Stimulated activated CD4-positive, alpha-beta T cell treated with anti-CD3 and anti-CD28 coated beads, Interleukin-1b, Interleukin-23, amount 100 ng/mL, for 1 hour (primary cell): ENCODE data around the gene MYBBP1A.

Source experiments
- DNase-seq, 2 donors: peaks; one replicate each; pipeline ENCODE4 v3.0.0-alpha.2; 2020; ENCODE audit warnings: low read depth in 2 of 2

Gene MYBBP1A

GRCh38 chr17:4518901-4519300 lies 36.3 kb downstream of the MYBBP1A start:
- no peak for DNase-seq

DNA sequence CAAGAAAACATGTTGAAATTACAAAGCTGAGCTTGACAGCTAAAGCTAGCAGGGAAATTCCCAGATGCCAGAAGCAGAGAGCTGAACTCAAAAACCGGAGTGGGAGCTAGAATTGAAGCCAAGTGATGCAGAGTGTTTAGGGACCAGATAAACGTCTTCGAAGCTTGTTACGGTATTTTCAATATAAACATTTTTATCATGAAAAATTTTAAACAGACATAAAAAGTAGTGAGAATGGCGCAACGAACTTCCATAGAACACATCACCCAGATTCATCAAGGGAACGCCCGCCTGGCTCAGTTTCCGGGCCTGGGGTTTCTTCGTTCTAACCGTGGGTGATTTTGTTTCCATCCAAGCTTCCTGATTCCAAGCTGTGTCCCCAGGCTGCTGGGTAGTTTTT lies 38.4 kb downstream of the MYBBP1A start:
- no peak for DNase-seq

- DNase-seq, result no peak
Measured at GRCh38 chr17:4515501-4515900, 39.7 kb downstream of the MYBBP1A start.

GRCh38 chr17:4514779-4515178 lies 40.4 kb downstream of the MYBBP1A start:
- no peak for DNase-seq

- DNase-seq, result no peak
Measured at GRCh38 chr17:4514206-4514605, 41.0 kb downstream of the MYBBP1A start.

DNA sequence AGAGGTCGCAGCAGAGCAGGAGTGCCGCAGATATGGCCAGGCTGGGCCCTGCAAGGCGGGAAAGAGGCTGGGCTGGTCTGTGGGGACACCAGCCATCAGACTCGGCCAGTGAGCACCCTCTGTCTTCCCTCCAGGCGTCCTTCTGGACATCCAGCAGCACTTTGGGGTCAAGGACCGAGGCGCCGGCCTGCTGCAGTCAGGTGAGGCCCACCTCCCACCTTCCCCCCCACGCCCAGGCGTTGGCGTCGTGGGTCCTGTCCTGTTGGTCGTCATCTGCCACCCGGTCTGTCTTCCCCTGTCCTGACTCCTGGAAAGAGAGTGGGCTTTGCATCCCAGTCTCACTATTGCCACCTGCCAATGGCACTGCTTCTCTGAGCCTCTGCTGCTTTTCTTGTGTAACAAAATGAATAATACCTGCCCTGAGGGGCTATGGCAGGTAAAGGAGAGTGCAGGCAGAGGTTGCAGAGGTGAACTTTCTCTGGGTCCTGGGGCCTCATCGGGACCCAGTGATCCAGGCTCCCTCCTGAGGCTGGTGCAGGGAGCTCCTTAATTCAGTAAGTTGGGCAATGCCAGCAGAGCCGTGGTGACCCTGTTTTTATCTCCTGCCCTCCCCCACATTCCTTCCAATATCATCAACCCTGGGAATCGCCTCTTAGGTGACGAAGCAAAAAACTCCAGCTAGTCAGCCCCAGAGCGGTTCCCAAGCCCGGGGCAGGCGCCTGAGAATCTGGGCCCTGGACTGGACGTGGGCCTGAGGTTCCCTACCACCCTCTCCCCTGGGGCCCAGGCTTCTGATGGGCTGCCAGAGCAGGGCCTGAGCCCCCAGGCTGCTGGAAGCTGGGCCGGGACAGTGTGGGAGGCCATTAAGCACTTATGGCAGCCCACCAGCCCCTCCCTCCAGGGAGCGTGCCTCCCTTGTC lies 41.8 kb downstream of the MYBBP1A start:
- DNase-seq, result no peak

DNA sequence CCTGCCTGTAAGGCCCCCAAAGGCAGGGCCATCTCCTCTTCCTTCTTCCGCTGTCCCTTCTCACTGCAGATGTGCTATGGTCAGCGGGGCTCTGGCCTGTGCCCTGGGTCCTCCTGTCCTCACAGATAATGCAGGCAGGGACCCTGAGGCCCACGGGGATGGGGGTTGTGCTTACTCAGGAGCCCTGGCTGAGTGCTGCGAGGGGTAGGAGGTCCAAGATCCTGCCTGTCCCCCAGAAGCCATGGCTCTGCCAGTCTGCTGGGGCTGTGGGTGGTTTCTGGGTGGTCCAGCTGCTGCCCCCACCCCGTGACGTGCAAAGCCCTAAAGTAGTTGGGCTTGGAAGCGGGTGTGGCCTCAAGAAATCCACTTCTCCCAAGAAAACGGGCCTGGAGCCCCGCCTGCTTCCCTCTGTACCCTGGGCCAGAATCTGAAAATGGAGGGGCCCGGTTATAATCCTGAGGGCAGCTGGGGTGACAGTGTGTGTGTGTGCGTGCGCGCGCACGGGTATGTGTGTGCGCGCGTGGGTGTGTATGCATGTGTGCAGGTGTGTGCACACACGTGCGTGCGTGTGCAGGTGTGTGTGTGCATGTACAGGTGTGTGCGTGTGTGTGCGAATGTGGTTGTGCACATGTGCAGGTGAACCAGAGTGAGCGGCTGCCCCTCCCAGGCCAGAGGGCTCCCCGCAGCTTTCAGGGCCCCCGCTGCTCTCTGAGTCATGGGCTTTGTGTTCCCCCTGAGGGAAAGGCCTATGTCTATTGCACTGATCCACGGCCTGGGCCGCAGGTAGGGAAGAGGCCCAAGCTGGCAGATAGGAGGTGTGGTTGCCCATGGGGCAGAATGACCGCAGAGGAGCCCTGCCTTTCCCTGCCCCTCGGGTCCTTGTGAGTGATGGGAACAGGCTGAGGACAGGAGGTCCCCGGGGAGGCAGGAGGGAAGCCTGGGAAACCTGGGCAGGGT lies 42.8 kb downstream of the MYBBP1A start:
- DNase-seq, result no peak

GRCh38 chr17:4511199-4511932 lies 43.8 kb downstream of the MYBBP1A start:
- no peak for DNase-seq

DNA sequence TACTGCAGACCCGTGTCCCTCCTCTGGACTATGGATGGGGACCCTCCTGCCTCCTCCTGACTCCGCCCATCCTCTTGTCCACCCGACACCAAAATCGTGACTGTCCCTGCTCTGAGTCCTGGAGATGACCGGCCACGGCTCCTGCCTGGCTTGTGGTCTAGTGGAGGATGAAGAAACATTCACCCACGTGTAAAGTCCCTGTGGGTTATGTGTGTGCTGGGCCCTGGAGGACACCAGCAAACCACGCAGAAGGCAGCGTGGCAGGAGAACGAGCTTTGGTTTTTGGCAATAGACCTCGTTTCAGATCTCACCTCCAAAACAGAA lies 44.6 kb downstream of the MYBBP1A start:
- no peak for DNase-seq

- no peak for DNase-seq
Measured at GRCh38 chr17:4509923-4510617, 45.1 kb downstream of the MYBBP1A start.

GRCh38 chr17:4509401-4509800 lies 45.8 kb downstream of the MYBBP1A start:
- no peak for DNase-seq

GRCh38 chr17:4508207-4508606 lies 47.0 kb downstream of the MYBBP1A start:
- DNase-seq, result no peak

- no peak for DNase-seq
Measured at GRCh38 chr17:4507361-4508111, 47.6 kb downstream of the MYBBP1A start.

DNA sequence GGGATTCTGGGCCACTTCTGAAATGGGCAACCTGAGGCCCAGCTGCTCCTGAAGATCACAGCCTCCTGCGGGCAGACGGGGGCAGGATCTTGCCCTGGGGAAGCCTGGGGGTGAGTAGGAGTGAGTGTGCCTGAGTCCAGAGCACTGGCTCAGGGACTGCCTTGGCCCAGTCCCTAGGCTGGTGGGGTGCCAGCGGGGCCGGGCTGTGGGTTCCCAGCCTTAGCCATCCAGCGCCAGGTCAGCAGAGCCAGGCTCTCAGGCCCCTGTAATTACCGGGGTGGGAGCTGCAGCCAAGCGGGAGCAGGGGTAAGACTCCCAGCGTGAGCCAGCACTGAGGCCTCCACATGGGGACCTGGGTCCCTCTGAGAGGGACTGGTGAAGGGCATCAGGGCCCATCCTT lies 48.3 kb downstream of the MYBBP1A start:
- no peak for DNase-seq

GRCh38 chr17:4506175-4506813 lies 48.9 kb downstream of the MYBBP1A start:
- DNase-seq, result no peak

DNA sequence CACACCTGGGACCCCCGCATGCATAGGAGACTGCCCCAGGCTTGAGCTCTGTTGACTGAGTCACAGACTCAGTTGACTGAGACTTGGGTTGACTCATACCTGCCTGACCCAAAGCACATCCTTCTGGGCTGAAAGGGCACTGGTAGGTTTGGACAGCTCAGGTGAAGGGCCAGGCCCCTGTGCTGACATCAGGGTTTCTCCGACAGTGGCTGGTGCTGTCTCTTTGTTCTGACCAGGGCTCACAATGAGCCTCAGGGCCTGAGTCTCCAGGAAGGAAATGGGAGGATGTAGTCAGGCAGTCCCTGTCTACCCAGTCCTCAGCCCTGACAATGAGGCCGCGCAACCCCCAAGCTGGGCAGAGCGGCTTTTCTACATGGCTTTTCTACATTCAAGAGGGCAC lies 50.0 kb downstream of the MYBBP1A start:
- DNase-seq, result no peak

- no peak for DNase-seq
Measured at GRCh38 chr17:4504188-4504587, 51.0 kb downstream of the MYBBP1A start.

DNA sequence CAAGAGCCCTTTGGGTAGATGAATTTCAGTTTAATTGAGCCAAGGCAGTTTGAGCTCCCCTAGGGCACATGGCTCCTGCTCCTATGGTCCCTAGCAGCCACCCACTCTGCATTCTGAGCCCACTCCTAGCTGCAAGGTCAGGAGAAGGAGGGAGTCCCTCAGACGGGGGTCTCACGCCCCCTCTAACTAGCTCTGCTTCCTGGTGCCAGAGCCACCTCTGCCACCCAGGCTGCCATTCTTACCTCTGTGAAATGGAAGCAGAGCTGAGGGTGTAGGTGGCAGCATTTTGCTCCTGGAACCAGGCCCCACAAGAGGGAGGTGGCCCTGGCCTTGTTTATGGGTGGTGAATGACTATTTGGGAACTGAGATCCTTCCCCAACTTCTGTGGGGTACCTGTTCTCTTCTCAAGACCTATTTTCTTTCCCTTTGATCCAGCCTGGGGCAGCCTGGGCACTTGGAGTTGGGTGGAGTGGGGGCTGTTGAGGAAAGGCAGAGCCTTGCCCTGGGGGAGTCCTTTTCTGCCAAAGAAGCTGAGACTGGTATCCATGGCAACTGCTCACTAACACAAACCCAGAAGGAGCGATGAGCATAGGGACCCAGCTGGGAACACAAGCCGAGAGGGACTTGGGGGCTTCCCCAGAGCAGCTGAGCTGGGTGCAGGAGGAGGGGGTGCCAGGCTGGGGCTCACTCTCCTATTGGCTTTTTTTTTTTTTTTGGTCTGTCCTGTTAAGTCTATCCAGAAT lies 51.7 kb downstream of the MYBBP1A start:
- no peak for DNase-seq

- no peak for DNase-seq
Measured at GRCh38 chr17:4502466-4503154, 52.6 kb downstream of the MYBBP1A start.
